Mammary epithelial cell (primary cell): ENCODE results near the gene IMMP2L.

Source experiments
- CTCF ChIP-seq, 2 donors: IDR thresholded peaks in 1 of 2; conservative IDR thresholded peaks in 1 of 2; 2 replicates each; pipeline ENCODE4 v1.5.1; 2011 to 2012; ENCODE audit warnings: inconsistent platforms in 2 of 2, low read length in 2 of 2, mild to moderate bottlenecking in 2 of 2, control low read depth in 1 of 2, low read depth in 1 of 2; ENCODE audit not compliant: insufficient read depth in 1 of 2; ENCODE audit errors: extremely low read depth in 1 of 2
- EZH2 ChIP-seq: IDR thresholded peaks from 2 replicates; pipeline ENCODE4 v1.6.1; 2012; ENCODE audit warnings: low read length, inconsistent platforms, borderline replicate concordance

GRCh38 chr7:111535142-111535870 is 27.0 kb downstream of the IMMP2L start:
- TF ChIP-seq CTCF (conservative IDR thresholded peaks at IDR 0.05 in 1 of 2, IDR thresholded peaks at IDR 0.05 in 1 of 2; ENCODE audit: extremely low read depth in 1 of 2, insufficient read depth in 1 of 2, low read depth in 1 of 2, low read length in 2 of 2) = no peak
- no peak for TF ChIP-seq EZH2
